OCI-LY7 (cell line): Measurements from ENCODE around the gene NUFIP2. TPM values are rescaled to one million over a fixed set of nuclear protein-coding genes. Genes with fewer than 3 reads are reported as not detected.

Source experiments
- BruUV-seq: library from RNA; stranded (reverse); fragments of 400-500 nt; replicated peaks from 2 replicates; lab custom pipeline; 2021; lab: Mats Ljungman, UMichigan
- CTCF ChIA-PET: fragments of 300-600 bp; sonication (Branson Sonifier 250); formaldehyde crosslinking; loops from one replicate; lab custom pipeline; 2022; ENCODE audit warnings: antibody characterized with exemption; ENCODE audit not compliant: unreplicated experiment; lab: Charles Lee
- POLR2A ChIA-PET: fragments of 300-600 bp; sonication (Branson Sonifier 250); formaldehyde crosslinking; loops from one replicate; lab custom pipeline; 2022; ENCODE audit warnings: antibody characterized with exemption; lab: Charles Lee
- DNase-seq: peaks from one replicate; pipeline ENCODE4 v3.0.0-alpha.2; 2015; ENCODE audit warnings: low spot score
- H2AFZ ChIP-seq: fragments of 200-600 bp; sonication (generic), shearing (Covaris generic); 2 replicates; pipeline ENCODE4 v1.6.1; 2014; ENCODE audit warnings: mild to moderate bottlenecking, antibody characterized with exemption, low read length, moderate library complexity
- H3K27ac ChIP-seq: fragments of 200-600 bp; sonication (generic); 2 replicates; pipeline ENCODE4 v1.5.1; 2014; ENCODE audit warnings: mixed run types, low read depth, mild to moderate bottlenecking, moderate library complexity, low read length, inconsistent platforms; ENCODE audit not compliant: poor library complexity, severe bottlenecking
- H3K36me3 ChIP-seq: fragments of 200-600 bp; sonication (generic); 2 replicates; pipeline ENCODE4 v1.6.1; 2014; ENCODE audit warnings: mild to moderate bottlenecking, antibody characterized with exemption, low read length, moderate library complexity, mixed read lengths; ENCODE audit not compliant: insufficient read depth
- H3K4me1 ChIP-seq: fragments of 200-600 bp; sonication (generic); 2 replicates; pipeline ENCODE4 v1.5.1; 2014; ENCODE audit warnings: mild to moderate bottlenecking, low read length; ENCODE audit not compliant: insufficient read depth, poor library complexity, severe bottlenecking
- H3K4me2 ChIP-seq: fragments of 200-600 bp; sonication (generic); 2 replicates; pipeline ENCODE4 v1.6.1; 2014; ENCODE audit warnings: mild to moderate bottlenecking, low read length
- H3K4me3 ChIP-seq: fragments of 200-600 bp; sonication (generic); 2 replicates; pipeline ENCODE4 v1.5.1; 2014; ENCODE audit warnings: mild to moderate bottlenecking, low read depth, low read length; ENCODE audit not compliant: poor library complexity, severe bottlenecking
- H3K79me2 ChIP-seq: fragments of 200-600 bp; sonication (generic); 2 replicates; pipeline ENCODE4 v1.6.1; 2016; ENCODE audit warnings: low read depth, mild to moderate bottlenecking, low read length, moderate library complexity, mixed read lengths; ENCODE audit not compliant: insufficient read depth
- H3K9me2 ChIP-seq: fragments of 200-600 bp; sonication (generic); 2 replicates; pipeline ENCODE4 v1.6.1; 2016; ENCODE audit warnings: mild to moderate bottlenecking, low read length, mixed read lengths; ENCODE audit not compliant: insufficient read depth
- H3K9me3 ChIP-seq: fragments of 200-600 bp; sonication (generic); 2 replicates; pipeline ENCODE4 v1.6.1; 2014; ENCODE audit warnings: mild to moderate bottlenecking, mixed run types, low read length, mixed read lengths
- H4K20me1 ChIP-seq: fragments of 200-600 bp; sonication (generic); 2 replicates; pipeline ENCODE4 v1.6.1; 2014; ENCODE audit warnings: mild to moderate bottlenecking, antibody characterized with exemption, low read length, moderate library complexity, mixed read lengths; ENCODE audit not compliant: insufficient read depth
- CTCF ChIP-seq: fragments of 200-600 bp; sonication (generic); conservative IDR thresholded peaks from 2 replicates; pipeline ENCODE4 v1.5.1; 2014; ENCODE audit warnings: mild to moderate bottlenecking, antibody characterized with exemption, low read length, moderate library complexity, mixed read lengths
- EZH2phosphoT487 ChIP-seq: fragments of 200-600 bp; sonication (generic); IDR thresholded peaks from 2 replicates; pipeline ENCODE4 v1.6.1; 2018; ENCODE audit warnings: low read depth, borderline replicate concordance, mild to moderate bottlenecking, mixed run types, antibody characterized with exemption, low read length, moderate library complexity, mixed read lengths
- intact Hi-C: fragments of 100-400 bp; cut with micrococcal nuclease; formaldehyde crosslinking; loops from one replicate; pipeline ENCODE4 v1.10.0; 2022; ENCODE audit not compliant: unreplicated experiment
- total RNA-seq, 2 experiments: library from RNA; depleted of rRNA in 1 of 2; stranded (reverse); fragments of >200 nt in 1 of 2; shearing (Covaris generic) in 1 of 2; gene quantifications; 2 replicates each; pipeline ENCODE4 v1.2.3, GENCODE V29; 2014 to 2022

Gene NUFIP2
- total RNA-seq, 2 experiments from 2014 or later: 37.1 to 71.4 TPM

GRCh38 chr17:29216856-29217255, 77.1 kb downstream of the NUFIP2 start:
- Histone ChIP-seq H3K4me3 (no peak overlapping the region), H3K4me2 (no peak overlapping the region), H2AFZ (no peak overlapping the region), H4K20me1 (no peaks in the 10 kb centered on the region), H3K9me2 (no peaks in the 10 kb centered on the region), H3K4me1 (peaks cover 14% of the 10 kb centered on the region), H3K79me2 (no peaks in the 10 kb centered on the region), H3K9me3 (no peaks in the 10 kb centered on the region), H3K36me3 (no peaks in the 10 kb centered on the region), H3K27ac (no peak overlapping the region)
- intact Hi-C loops: no loop called here
- no peak for DNase-seq
- TF ChIP-seq CTCF (no peak), EZH2phosphoT487 (no peak)
- POLR2A ChIA-PET: interaction anchor here (0.8 to 1.4 kb wide), 2 partner anchors 37 to 128 kb away, joined by 3 to 4 read pairs; partner anchors contain the start of gene MYO18A
- BruUV-seq: no TSS peak
- CTCF ChIA-PET: interaction anchor here (1.3 to 1.6 kb wide), 2 partner anchors 10 to 71 kb away, joined by 3 to 4 read pairs; no protein-coding TSS in a partner anchor

- DNase-seq: no peak
- Histone ChIP-seq H3K9me2 (no peaks in the 10 kb centered on the region), H3K27ac (no peak overlapping the region), H3K4me1 (peaks cover 14% of the 10 kb centered on the region), H3K36me3 (no peaks in the 10 kb centered on the region), H4K20me1 (no peaks in the 10 kb centered on the region), H3K4me2 (no peak overlapping the region), H3K79me2 (no peaks in the 10 kb centered on the region), H2AFZ (no peak overlapping the region), H3K4me3 (no peak overlapping the region), H3K9me3 (no peaks in the 10 kb centered on the region)
- TF ChIP-seq CTCF (no peak), EZH2phosphoT487 (no peak)
- CTCF ChIA-PET: interaction anchor here (1.3 to 1.6 kb wide), 2 partner anchors 9 to 71 kb away, joined by 3 to 4 read pairs; no protein-coding TSS in a partner anchor
- intact Hi-C loops: no loop called here
- POLR2A ChIA-PET: no interaction called here
- BruUV-seq: no TSS peak
Measured at GRCh38 chr17:29216181-29216580, 77.8 kb downstream of the NUFIP2 start.

- no peak for TF ChIP-seq CTCF
- Histone ChIP-seq H4K20me1 (no peaks in the 10 kb centered on the region), H3K9me3 (no peaks in the 10 kb centered on the region), H3K4me3 (no peak overlapping the region), H3K9me2 (no peaks in the 10 kb centered on the region), H3K4me2 (no peak overlapping the region), H3K27ac (no peak overlapping the region), H2AFZ (no peak overlapping the region), H3K36me3 (no peaks in the 10 kb centered on the region), H3K4me1 (peaks cover 14% of the 10 kb centered on the region), H3K79me2 (no peaks in the 10 kb centered on the region)
- no TSS peak for BruUV-seq
- intact Hi-C loops: no loop called here
- no peak for DNase-seq
- CTCF ChIA-PET: no interaction called here
- POLR2A ChIA-PET: no interaction called here
Measured at GRCh38 chr17:29215717-29216116, 78.2 kb downstream of the NUFIP2 start.
